Measurements from ENCODE around the gene CRY2. TPM values are rescaled to one million over a fixed set of nuclear protein-coding genes. Genes with fewer than 3 reads are reported as not detected.

The CRY2 gene
- total and polyA plus RNA-seq, 2 donors (not counting 1 experiment from before 2014, with no cell fraction given): 8.3 to 21.5 TPM

- Histone ChIP-seq H4K20me1 (ENCODE audit: control insufficient read depth, extremely low read depth, insufficient read depth, low read length) (no peaks in the 10 kb centered on the region), H3K4me2 (ENCODE audit: extremely low read depth, insufficient read depth, low read length) (no peak overlapping the region), H3K27me3 (ENCODE audit: control insufficient read depth, insufficient read depth, low read length) (no peaks in the 10 kb centered on the region), H3K9ac (ENCODE audit: insufficient read depth, low read length) (no peak overlapping the region), H3K4me1 (ENCODE audit: control insufficient read depth, extremely low read depth, insufficient read depth, low read length) (no peaks in the 10 kb centered on the region), H3K79me2 (ENCODE audit: control insufficient read depth, insufficient read depth, low read length) (no peaks in the 10 kb centered on the region), H3K36me3 (ENCODE audit: control insufficient read depth, insufficient read depth, low read length) (peaks cover 4% of the 10 kb centered on the region), H3K4me3 (replicated peaks in 1 of 4; ENCODE audit: control extremely low read depth in 1 of 4, insufficient read depth in 1 of 4, low read depth in 3 of 4, low read length in 4 of 4) (no peak overlapping the region), H2AFZ (ENCODE audit: low read length) (no peak overlapping the region), H3K9me3 (ENCODE audit: control insufficient read depth, insufficient read depth, low read depth, low read length) (no peaks in the 10 kb centered on the region), H3K27ac (ENCODE audit: insufficient read depth, low read length) (no peak overlapping the region)
- TF ChIP-seq EZH2 (IDR thresholded peaks at IDR 0.05; ENCODE audit: low read length, missing control alignments): no peak
- TF ChIP-seq, protein P1, sequence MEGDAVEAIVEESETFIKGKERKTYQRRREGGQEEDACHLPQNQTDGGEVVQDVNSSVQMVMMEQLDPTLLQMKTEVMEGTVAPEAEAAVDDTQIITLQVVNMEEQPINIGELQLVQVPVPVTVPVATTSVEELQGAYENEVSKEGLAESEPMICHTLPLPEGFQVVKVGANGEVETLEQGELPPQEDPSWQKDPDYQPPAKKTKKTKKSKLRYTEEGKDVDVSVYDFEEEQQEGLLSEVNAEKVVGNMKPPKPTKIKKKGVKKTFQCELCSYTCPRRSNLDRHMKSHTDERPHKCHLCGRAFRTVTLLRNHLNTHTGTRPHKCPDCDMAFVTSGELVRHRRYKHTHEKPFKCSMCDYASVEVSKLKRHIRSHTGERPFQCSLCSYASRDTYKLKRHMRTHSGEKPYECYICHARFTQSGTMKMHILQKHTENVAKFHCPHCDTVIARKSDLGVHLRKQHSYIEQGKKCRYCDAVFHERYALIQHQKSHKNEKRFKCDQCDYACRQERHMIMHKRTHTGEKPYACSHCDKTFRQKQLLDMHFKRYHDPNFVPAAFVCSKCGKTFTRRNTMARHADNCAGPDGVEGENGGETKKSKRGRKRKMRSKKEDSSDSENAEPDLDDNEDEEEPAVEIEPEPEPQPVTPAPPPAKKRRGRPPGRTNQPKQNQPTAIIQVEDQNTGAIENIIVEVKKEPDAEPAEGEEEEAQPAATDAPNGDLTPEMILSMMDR (conservative IDR thresholded peaks at IDR 0.05 in 1 of 2, IDR thresholded peaks at IDR 0.05 in 1 of 2; ENCODE audit: low read depth in 1 of 2, low read length in 2 of 2): no peak
- no peak for DNase-seq (ENCODE audit: low read depth in 2 of 2)
Observed at GRCh38 chr11:45932217-45932616, 84.9 kb downstream of the CRY2 start.

Other genes starting within 250 kb of the CRY2 start
- gene CHST1, start 181.9 kb upstream of the CRY2 start, total RNA-seq: under 0.01 and 0.26 TPM in 2 replicates
- 0.11 and 0.17 TPM in 2 replicates for gene CHST1, start 181.9 kb upstream of the CRY2 start, polyA plus RNA-seq
- gene SLC35C1, start 42.3 kb upstream of the CRY2 start, total RNA-seq: 10.4 and 11.8 TPM in 2 replicates
- gene SLC35C1, start 42.3 kb upstream of the CRY2 start, polyA plus RNA-seq: 6.7 and 6.9 TPM in 2 replicates
- gene MAPK8IP1, start 38.2 kb downstream of the CRY2 start, total RNA-seq: 6.6 and 7.4 TPM in 2 replicates
- gene MAPK8IP1, start 38.2 kb downstream of the CRY2 start, polyA plus RNA-seq: 3.8 and 5.7 TPM in 2 replicates
- 0.77 and 0.83 TPM in 2 replicates for gene FREY1, start 59.8 kb downstream of the CRY2 start, total RNA-seq
- gene FREY1, start 59.8 kb downstream of the CRY2 start, polyA plus RNA-seq: 0.11 TPM in 1 of 2 replicates, not detected in the other
- 31.8 and 44.4 TPM in 2 replicates for gene PEX16, start 70.4 kb downstream of the CRY2 start, total RNA-seq
- 11.0 and 13.8 TPM in 2 replicates for gene PEX16, start 70.4 kb downstream of the CRY2 start, polyA plus RNA-seq
- gene LARGE2, start 75.2 kb downstream of the CRY2 start, total RNA-seq: not detected in 2 replicates
- not detected in 2 replicates for gene LARGE2, start 75.2 kb downstream of the CRY2 start, polyA plus RNA-seq

Data from fibroblast of lung (primary cell).